SU-DHL-6 (cell line): Measurements from ENCODE around the gene TRIOBP.

Experiments
- H2AFZ ChIP-seq: fragments of 200-600 bp; sonication (generic); 2 replicates; pipeline ENCODE4 v1.6.1; 2014; ENCODE audit warnings: low read depth, mild to moderate bottlenecking, moderate library complexity, mixed read lengths, antibody characterized with exemption, low read length; ENCODE audit not compliant: severe bottlenecking
- H3F3A ChIP-seq: fragments of 200-600 bp; shearing (Covaris generic); 2 replicates; pipeline ENCODE4 v1.6.0; 2016; ENCODE audit warnings: antibody characterized with exemption, mild to moderate bottlenecking; ENCODE audit not compliant: insufficient read depth
- H3K27ac ChIP-seq: fragments of 200-600 bp; sonication (generic); 2 replicates; pipeline ENCODE4 v1.5.1; 2016; ENCODE audit warnings: low read depth, mild to moderate bottlenecking, low read length, moderate library complexity, mixed read lengths
- H3K27me3 ChIP-seq: fragments of 200-600 bp; sonication (generic), shearing (Covaris generic); 2 replicates; pipeline ENCODE4 v1.6.0; 2014; ENCODE audit warnings: mild to moderate bottlenecking, low read length
- H3K36me3 ChIP-seq: fragments of 200-600 bp; sonication (generic); 2 replicates; pipeline ENCODE4 v1.6.1; 2014; ENCODE audit warnings: mild to moderate bottlenecking, low read length, mixed read lengths
- H3K4me2 ChIP-seq: fragments of 300-600, 200-600 bp; shearing (Covaris generic), sonication (generic); 2 replicates; pipeline ENCODE4 v1.6.0; 2014; ENCODE audit warnings: low read length, low read depth, mild to moderate bottlenecking; ENCODE audit not compliant: poor library complexity, severe bottlenecking
- H3K4me3 ChIP-seq: fragments of 200-600 bp; sonication (generic); 2 replicates; pipeline ENCODE4 v1.5.1; 2014; ENCODE audit warnings: antibody characterized with exemption, low read length, mild to moderate bottlenecking, mixed read lengths; ENCODE audit not compliant: insufficient read depth, poor library complexity, severe bottlenecking
- H3K79me2 ChIP-seq: fragments of 200-600 bp; sonication (generic); 2 replicates; pipeline ENCODE4 v1.6.1; 2014; ENCODE audit warnings: mild to moderate bottlenecking, low read length, moderate library complexity; ENCODE audit not compliant: insufficient read depth
- H3K9ac ChIP-seq: fragments of 200-600 bp; sonication (generic); 2 replicates; pipeline ENCODE4 v1.7.0; 2014; ENCODE audit warnings: mild to moderate bottlenecking, low read length
- H3K9me2 ChIP-seq: fragments of 200-600 bp; sonication (generic); replicated peaks from 2 replicates; pipeline ENCODE4 v1.6.1; 2014; ENCODE audit warnings: low read length; ENCODE audit not compliant: insufficient read depth
- H3K9me3 ChIP-seq: fragments of 200-600 bp; sonication (generic); 2 replicates; pipeline ENCODE4 v1.6.1; 2014; ENCODE audit warnings: low read length, mixed read lengths; ENCODE audit not compliant: insufficient read depth
- H4K20me1 ChIP-seq: fragments of 200-600 bp; sonication (generic); 2 replicates; pipeline ENCODE4 v1.6.1; 2014; ENCODE audit warnings: low read depth, mild to moderate bottlenecking, antibody characterized with exemption, low read length, moderate library complexity, mixed read lengths
- EZH2phosphoT487 ChIP-seq: fragments of 200-600 bp; sonication (generic), shearing (Covaris generic); conservative IDR thresholded peaks from 2 replicates; pipeline ENCODE4 v1.6.1; 2018; ENCODE audit warnings: mild to moderate bottlenecking, antibody characterized with exemption, low read length, moderate library complexity, mixed read lengths
- TF ChIP-seq, protein P1 (sequence below): fragments of 200-600 bp; sonication (generic); IDR thresholded peaks from one replicate; pipeline ENCODE4 v1.5.1; 2017; ENCODE audit warnings: antibody characterized with exemption, mild to moderate bottlenecking, low read length, moderate library complexity; ENCODE audit not compliant: insufficient read depth, poor library complexity, severe bottlenecking

Gene TRIOBP

DNA sequence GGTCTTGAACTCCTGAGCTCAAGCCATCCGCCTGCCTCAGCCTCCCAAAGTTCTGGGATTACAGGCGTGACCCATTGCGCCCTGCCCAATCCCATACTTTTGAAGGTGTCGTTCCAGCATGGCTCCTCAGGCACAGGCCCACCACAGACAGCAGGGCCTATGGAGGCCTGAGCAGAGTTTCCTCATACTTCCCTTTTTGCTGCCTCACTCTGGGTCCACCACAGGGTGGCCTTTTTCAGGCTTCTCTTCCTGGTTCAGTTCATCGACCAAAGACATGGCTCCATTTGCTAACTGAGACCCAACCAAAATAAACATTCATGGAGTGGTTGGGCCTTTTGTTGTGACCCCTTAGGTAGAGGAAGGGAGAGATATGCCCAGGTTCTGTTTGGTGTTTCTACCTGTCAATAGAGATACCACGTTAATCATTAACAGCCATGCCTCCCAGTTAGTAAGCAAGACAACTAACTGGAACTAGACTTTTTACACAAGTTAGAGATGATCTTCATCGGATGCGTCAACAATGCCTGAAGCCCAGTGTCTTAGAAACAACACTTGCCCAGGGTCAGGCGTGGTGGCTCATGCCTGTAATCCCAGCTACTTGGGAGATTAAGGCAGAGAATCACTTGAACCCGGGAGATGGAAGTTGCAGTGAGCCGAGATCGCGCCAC, 35.1 kb downstream of the TRIOBP start:
- no peaks in the 10 kb centered on the region for H3K27me3 ChIP-seq
- no peak overlapping the region for H3K4me3 ChIP-seq
- no peak overlapping the region for H3K27ac ChIP-seq
- no peak overlapping the region for H2AFZ ChIP-seq
- no peaks in the 10 kb centered on the region for H4K20me1 ChIP-seq
- no peaks in the 10 kb centered on the region for H3K9me3 ChIP-seq
- no peak overlapping the region for H3K9ac ChIP-seq
- H3K36me3 ChIP-seq: no peaks in the 10 kb centered on the region
- no peak overlapping the region for H3K4me2 ChIP-seq
- H3F3A ChIP-seq: no peaks in the 10 kb centered on the region
- no peaks in the 10 kb centered on the region for H3K9me2 ChIP-seq
- no peaks in the 10 kb centered on the region for H3K79me2 ChIP-seq
- TF ChIP-seq, protein P1, sequence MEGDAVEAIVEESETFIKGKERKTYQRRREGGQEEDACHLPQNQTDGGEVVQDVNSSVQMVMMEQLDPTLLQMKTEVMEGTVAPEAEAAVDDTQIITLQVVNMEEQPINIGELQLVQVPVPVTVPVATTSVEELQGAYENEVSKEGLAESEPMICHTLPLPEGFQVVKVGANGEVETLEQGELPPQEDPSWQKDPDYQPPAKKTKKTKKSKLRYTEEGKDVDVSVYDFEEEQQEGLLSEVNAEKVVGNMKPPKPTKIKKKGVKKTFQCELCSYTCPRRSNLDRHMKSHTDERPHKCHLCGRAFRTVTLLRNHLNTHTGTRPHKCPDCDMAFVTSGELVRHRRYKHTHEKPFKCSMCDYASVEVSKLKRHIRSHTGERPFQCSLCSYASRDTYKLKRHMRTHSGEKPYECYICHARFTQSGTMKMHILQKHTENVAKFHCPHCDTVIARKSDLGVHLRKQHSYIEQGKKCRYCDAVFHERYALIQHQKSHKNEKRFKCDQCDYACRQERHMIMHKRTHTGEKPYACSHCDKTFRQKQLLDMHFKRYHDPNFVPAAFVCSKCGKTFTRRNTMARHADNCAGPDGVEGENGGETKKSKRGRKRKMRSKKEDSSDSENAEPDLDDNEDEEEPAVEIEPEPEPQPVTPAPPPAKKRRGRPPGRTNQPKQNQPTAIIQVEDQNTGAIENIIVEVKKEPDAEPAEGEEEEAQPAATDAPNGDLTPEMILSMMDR: no peak
- TF ChIP-seq EZH2phosphoT487: no peak

DNA sequence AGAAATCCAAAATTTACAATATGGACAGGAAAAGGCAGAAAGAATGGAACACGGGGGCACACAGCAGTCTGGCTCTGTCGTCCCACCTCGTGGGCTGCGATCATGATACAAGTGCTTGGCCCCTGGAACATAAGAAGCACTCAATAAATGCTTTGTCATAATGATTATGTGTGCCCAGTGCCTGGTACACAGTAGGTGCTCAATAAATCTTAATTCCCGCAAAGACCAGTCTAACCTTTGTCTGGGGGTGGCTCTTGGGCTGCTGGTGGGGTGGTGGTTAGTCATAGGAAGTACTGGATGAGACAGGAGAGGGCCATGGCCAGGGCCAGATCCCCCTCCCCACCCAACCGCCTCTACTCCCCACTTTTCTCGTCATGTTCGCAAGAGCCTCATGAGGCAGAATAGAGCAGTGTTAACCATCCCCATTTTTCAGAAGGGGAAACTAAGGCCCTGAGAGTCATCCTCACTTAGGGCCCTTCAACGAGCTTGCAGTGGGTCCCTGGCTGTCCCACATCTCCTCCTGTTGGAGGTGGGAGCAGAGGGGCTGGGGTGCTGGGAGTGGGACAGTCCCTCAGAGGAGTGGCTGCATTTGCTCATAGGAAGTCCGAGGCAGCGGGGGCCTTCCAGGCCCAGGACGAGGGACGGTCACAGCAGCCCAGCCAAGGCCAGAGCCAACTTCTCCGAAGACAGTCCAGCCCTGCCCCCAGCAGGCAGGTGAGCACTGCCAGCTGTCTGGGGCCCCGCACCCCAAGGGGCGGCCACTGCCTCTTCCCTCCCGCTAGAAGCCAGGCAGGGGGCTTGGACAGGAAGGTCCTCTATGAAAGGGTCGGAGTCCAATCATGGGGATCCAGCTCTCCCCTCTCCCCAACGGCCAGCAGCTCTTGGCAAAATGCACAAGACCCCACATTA, 36.1 kb downstream of the TRIOBP start:
- Histone ChIP-seq H2AFZ (no peak overlapping the region), H4K20me1 (no peaks in the 10 kb centered on the region), H3K4me3 (no peak overlapping the region)

DNA sequence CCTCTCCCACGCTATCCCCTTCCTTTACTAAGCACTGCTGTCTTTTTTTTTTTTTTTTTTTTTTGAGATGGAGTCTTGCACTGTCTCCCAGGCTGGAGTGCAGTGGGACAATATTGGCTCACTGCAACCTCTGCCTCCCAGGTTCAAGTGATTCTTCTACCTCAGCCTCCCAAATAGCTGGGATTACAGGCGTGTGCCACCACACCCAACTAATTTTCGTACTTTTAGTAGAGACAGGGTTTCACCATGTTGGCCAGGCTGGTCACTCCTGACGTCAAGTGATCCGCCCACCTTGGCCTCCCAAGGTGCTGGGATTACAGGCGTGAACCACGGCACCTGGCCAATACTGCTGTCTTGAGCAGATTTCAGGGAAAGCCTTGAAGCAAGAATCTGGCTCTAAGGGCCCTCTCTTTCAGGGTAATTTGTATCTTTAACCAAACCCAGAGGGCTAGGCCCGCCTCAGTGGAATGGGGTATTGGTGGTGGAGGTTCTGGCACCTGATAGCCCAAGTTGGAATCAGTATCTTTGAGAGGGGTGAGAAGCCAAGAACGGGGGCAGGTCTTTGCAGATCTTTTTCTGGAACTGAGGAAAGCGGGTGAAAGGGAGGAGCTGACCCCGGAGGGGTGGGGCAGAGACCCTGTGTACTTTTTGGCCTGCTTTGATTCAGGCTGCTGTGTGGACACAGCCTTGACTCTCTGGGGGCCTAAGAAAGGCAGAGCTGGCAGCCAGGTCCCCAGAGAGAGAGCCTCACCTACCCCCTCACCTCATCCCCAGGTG, 37.0 kb downstream of the TRIOBP start:
- Histone ChIP-seq H3K27ac (no peak overlapping the region), H3K4me2 (no peak overlapping the region), H3K27me3 (no peaks in the 10 kb centered on the region), H3K79me2 (no peaks in the 10 kb centered on the region), H3K9me3 (no peaks in the 10 kb centered on the region), H3K9ac (no peak overlapping the region), H3F3A (no peaks in the 10 kb centered on the region), H3K4me3 (no peak overlapping the region), H2AFZ (no peak overlapping the region), H3K36me3 (no peaks in the 10 kb centered on the region), H3K9me2 (no peaks in the 10 kb centered on the region), H4K20me1 (no peaks in the 10 kb centered on the region)
- TF ChIP-seq, protein P1: no peak
- TF ChIP-seq EZH2phosphoT487: no peak

More for the DNA sequence above, 36.1 kb downstream of the TRIOBP start:
- TF ChIP-seq, protein P1: no peak
- no peak for TF ChIP-seq EZH2phosphoT487
- Histone ChIP-seq H3F3A (no peaks in the 10 kb centered on the region), H3K9me2 (no peaks in the 10 kb centered on the region), H3K27me3 (no peaks in the 10 kb centered on the region), H3K79me2 (no peaks in the 10 kb centered on the region), H3K27ac (no peak overlapping the region), H3K36me3 (no peaks in the 10 kb centered on the region), H3K9me3 (no peaks in the 10 kb centered on the region), H3K4me2 (no peak overlapping the region), H3K9ac (no peak overlapping the region)
